Measurements from ENCODE around the gene KLC1.
A peak's percentile ranks its signal among the peaks of the same experiment; 100 is the strongest.

Gene KLC1

GRCh38 chr14:103699261-103699661 is 70.2 kb downstream of the KLC1 start:
- DNase-seq (ENCODE audit: low spot score): no peak
- peak overlapping the region; percentile 99 for H3K27ac ChIP-seq
- POLR2A ChIA-PET (ENCODE audit: low non-redundant PET): no interaction called here
- no peak for TF ChIP-seq CTCF (conservative IDR thresholded peaks at IDR 0.05; ENCODE audit: low read depth)
- CTCF ChIA-PET: interaction anchor here (0.7 to 1.0 kb wide), 2 partner anchors 10 to 11 kb away, joined by 3 read pairs; no protein-coding TSS in a partner anchor

- POLR2A ChIA-PET (ENCODE audit: low non-redundant PET): interaction anchor here (1.1 kb wide), 1 partner anchor 16 kb away, joined by 3 read pairs; the partner anchor contains the start of gene ZFYVE21
- DNase-seq (ENCODE audit: low spot score): no peak
- TF ChIP-seq CTCF (conservative IDR thresholded peaks at IDR 0.05; ENCODE audit: low read depth): no peak
- CTCF ChIA-PET: interaction anchor here (0.7 kb wide), 1 partner anchor 10 kb away, joined by 3 read pairs; no protein-coding TSS in a partner anchor
- peak overlapping the region; percentile 99 for H3K27ac ChIP-seq
Observed at GRCh38 chr14:103699901-103700752, 71.1 kb downstream of the KLC1 start.

GRCh38 chr14:103700753-103701490 is 71.9 kb downstream of the KLC1 start:
- POLR2A ChIA-PET (ENCODE audit: low non-redundant PET): interaction anchor here (1.1 kb wide), 1 partner anchor 15 kb away, joined by 3 read pairs; the partner anchor contains the start of gene ZFYVE21
- no peak for DNase-seq (ENCODE audit: low spot score)
- peak overlapping the region; percentile 99 for H3K27ac ChIP-seq
- CTCF ChIA-PET: no interaction called here
- no peak for TF ChIP-seq CTCF (conservative IDR thresholded peaks at IDR 0.05; ENCODE audit: low read depth)

- no peak for TF ChIP-seq CTCF (conservative IDR thresholded peaks at IDR 0.05; ENCODE audit: low read depth)
- POLR2A ChIA-PET (ENCODE audit: low non-redundant PET): no interaction called here
- DNase-seq (ENCODE audit: low spot score): no peak
- H3K27ac ChIP-seq: peak overlapping the region; percentile 99
- CTCF ChIA-PET: no interaction called here
Observed at GRCh38 chr14:103702095-103702494, 73.1 kb downstream of the KLC1 start.

GRCh38 chr14:103702497-103703432 is 73.8 kb downstream of the KLC1 start:
- CTCF ChIA-PET: no interaction called here
- peak overlapping the region; percentile 99 for H3K27ac ChIP-seq
- DNase-seq (ENCODE audit: low spot score): no peak
- no peak for TF ChIP-seq CTCF (conservative IDR thresholded peaks at IDR 0.05; ENCODE audit: low read depth)
- POLR2A ChIA-PET (ENCODE audit: low non-redundant PET): no interaction called here
